HG03135 (cell line): ENCODE data around the gene ZBTB20.

Experiments
- ATAC-seq: cut with Tn5 transposase; IDR thresholded peaks from one replicate; pipeline ENCODE4 v1.9.1; 2021; ENCODE audit warnings: mild to moderate bottlenecking, moderate library complexity; ENCODE audit not compliant: unreplicated experiment

ZBTB20 gene

DNA sequence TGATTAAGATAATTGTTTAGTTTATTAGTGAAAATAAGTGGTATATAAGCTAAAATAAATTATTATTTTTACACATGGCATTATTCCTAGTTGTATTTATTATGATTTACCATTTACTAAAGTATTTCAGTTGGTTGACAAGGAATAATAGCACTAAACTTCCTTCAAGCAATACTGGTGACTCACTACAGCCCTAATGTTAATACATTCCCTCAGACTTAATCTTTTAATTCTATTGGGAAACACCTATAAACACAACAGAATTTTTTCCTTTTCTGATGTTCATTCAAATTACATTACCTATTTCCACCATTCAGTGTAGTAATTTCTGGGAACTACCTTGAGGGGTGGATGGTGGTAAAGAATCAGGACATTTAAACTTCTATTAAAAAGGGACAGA, 589.3 kb downstream of the ZBTB20 start:
- ATAC-seq: no peak

- no peak for ATAC-seq
These were observed 590.4 kb downstream of the ZBTB20 start for GRCh38 chr3:114556657-114557213.

DNA sequence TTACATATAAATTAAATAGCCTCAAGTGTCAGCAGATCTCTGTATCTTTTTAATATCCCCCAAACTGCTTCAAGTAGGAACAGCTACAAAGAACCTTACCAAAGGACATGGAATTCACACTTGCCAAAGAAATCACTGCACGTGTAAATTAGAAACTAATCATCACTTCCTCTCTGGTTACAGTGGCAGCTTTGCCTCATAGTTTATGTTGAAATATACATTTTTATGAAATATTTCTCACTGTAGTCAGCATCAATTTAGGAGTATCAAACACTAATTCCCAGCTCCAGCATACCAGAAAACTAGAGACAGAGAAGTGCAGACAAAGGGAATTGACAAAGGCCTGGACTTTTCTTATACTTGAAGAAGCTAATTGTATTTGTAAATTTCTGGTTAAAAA, 592.4 kb downstream of the ZBTB20 start:
- no peak for ATAC-seq

- ATAC-seq: no peak
These were observed 593.0 kb downstream of the ZBTB20 start for GRCh38 chr3:114553949-114554593.

DNA sequence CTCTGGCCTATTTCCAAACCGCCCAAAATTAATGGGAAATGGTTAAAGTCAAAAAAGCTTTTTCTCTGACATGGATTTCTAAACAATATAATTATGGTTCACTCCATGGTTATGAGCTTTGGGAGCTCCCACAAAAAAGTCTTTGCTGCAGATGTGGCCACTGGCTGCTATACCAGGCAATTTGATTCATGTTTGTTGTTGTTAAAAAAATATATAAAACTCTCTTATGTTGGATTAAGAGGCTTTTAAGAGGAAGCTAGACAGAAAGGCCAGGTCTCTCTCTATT, 594.6 kb downstream of the ZBTB20 start:
- no peak for ATAC-seq

- no peak for ATAC-seq
These were observed 595.1 kb downstream of the ZBTB20 start for GRCh38 chr3:114551770-114552526.

- no peak for ATAC-seq
These were observed 596.9 kb downstream of the ZBTB20 start for GRCh38 chr3:114550165-114550564.

- ATAC-seq: no peak
These were observed 601.9 kb downstream of the ZBTB20 start for GRCh38 chr3:114545193-114545592.

GRCh38 chr3:114542359-114542758, 604.7 kb downstream of the ZBTB20 start:
- ATAC-seq: no peak

- ATAC-seq: no peak
These were observed 607.6 kb downstream of the ZBTB20 start for GRCh38 chr3:114539525-114539924.

- no peak for ATAC-seq
These were observed 608.9 kb downstream of the ZBTB20 start for GRCh38 chr3:114538211-114538610.

DNA sequence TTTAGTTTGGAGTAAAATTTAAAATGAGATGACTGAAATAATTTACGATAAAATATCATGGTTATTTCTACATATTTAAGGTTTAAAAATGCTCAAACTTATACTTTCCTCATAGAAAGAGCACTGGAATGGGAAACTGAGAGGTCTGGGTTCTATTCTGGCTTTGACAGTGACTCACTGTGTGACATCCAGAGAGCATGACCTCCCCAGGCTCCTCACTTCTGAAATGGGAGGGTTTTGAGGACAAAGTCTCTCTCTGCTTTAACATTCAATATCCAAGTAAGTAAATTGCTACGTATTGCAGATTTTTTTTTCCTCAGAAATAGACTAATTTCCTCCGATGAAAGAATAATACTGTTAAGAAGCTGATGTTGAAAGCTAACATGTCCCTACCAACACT, 618.6 kb downstream of the ZBTB20 start:
- ATAC-seq: no peak

- ATAC-seq: no peak
These were observed 619.9 kb downstream of the ZBTB20 start for GRCh38 chr3:114527036-114527644.

DNA sequence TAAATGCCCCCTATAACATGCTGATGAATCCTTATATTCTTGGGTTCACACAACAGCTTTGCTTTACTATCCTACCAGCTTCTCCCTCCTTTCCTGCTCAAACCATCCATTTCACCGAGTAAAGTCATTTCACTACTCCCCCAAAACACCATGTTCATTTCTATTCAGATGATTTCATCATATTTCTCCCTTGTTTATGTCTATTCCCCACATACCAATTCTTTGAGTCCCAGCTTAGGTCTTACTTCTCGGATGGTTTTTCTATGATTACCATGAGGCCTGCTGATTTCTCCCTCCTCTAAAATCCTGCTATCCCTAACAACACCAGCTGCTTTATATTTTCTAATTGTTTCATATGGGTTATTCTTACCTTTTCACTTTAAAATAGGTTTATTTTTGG, 621.8 kb downstream of the ZBTB20 start:
- ATAC-seq: no peak

DNA sequence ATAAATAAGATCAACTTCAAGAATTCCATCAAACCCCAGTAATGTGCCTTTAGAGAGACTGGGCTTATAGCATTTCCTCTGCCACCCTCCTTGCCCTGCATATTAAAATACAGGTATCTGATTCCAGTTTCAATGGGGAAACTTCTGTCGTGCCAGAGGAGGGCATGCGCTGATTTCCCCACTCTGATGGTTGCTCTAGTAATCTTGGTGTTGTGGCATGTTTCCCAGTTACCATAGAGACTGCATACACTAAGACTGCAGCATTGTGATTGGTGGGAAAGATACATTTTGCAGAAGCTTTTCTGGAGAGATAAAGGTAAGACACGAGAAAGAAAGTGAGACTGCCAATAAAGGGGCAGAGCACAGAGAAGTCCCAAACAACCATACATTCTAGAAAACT, 627.7 kb downstream of the ZBTB20 start:
- ATAC-seq: peak; percentile 84

DNA sequence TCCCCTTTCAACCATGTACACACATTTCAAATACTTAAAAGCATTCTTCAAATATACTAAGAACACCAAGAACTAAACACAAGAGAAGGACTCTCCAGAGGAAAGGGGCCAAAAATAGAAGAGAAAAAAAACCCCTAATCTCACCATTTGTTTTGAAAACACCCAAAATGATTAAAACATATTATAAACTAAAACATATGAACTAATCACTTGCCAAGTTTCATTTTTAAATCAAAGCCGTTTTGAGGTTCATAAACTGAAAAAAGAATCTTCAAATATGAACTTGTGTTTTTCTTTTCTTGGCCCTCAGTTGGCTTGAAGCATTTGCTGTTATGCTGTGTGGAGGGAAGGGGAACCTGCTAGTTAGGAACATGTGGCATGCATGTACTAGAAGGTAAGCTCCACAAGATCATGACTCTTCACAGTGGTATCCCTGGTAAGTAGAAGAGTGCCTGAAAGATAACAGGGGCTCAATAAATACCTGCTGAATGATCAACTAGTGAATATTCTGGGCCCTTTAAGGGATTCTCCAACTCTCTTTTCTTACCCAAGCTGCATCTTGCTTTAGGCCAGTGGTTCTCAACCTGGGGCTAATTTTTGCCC, 628.8 kb downstream of the ZBTB20 start:
- ATAC-seq: no peak

- ATAC-seq: no peak
These were observed 636.9 kb downstream of the ZBTB20 start for GRCh38 chr3:114510201-114510600.

DNA sequence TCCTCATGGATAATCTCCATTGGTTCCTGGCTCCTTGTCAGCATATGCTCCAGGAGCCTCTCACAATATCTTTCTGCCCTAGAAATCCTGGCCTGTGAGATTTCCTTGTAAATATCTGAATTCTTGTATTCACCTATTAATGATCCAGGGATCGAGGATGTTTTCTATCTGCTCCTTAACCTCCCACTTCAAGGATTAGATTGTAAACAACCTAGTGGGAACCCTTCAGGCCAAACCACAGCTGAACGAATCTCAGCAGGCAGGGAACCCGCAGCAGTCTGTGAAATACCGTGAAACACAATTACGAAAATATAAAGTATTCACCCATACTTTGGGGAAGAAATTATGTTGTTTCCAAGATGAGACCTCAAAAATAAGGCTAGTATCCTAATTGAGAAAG, 637.3 kb downstream of the ZBTB20 start:
- no peak for ATAC-seq

- no peak for ATAC-seq
These were observed 638.1 kb downstream of the ZBTB20 start for GRCh38 chr3:114508976-114509375.

- ATAC-seq: no peak
These were observed 638.9 kb downstream of the ZBTB20 start for GRCh38 chr3:114508208-114508607.

DNA sequence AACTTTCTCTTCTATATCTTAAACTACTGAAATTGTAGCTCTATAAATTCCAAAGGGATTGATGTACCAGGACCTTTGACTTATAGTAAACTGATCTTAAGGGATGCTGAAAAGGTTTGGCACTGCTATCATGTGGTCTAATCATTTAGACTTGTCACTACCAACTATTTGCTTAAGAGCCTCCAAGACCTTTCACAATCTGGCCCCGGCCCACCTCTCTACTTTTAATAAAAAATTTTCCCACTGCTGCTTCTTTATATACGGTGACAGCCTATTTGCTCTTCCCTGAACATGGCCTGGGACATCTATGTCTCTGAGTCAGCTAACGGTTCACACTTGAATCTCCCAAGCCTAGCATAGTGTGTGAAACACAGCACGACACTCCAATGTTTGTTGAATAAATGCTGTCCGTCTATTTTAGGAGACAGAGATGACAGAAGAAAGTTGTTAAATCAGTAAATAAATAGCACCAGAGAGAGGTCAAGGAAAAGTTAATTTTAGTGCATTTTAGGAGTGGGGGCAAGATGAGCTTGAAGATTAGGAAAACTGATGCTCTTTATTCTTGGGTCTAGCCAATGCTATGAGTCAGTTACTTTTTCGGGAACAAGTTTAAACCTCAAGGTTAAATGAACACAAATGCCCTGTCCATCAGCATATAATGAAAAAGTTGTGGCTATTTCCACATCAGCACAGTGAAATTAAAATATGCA, 640.3 kb downstream of the ZBTB20 start:
- no peak for ATAC-seq
